Prostate gland (tissue), 2 donors: ENCODE measurements around the gene XPO5. TPM values are rescaled to one million over a fixed set of nuclear protein-coding genes. Genes with fewer than 3 reads are reported as not detected.

Experiments used
- DNase-seq: peaks from one replicate; pipeline ENCODE4 v3.0.0-alpha.2; 2019; ENCODE audit warnings: low spot score
- H3K27ac ChIP-seq, 2 donors: fragments of 200-600 bp; sonication (generic); 2 replicates each; pipeline ENCODE4 v1.5.1; 2017 to 2019
- H3K27me3 ChIP-seq: fragments of 200-600 bp; sonication (generic); replicated peaks from 2 replicates; pipeline ENCODE4 v1.5.1; 2019; ENCODE audit not compliant: insufficient read depth
- H3K36me3 ChIP-seq, 2 donors: fragments of 200-600 bp; sonication (generic); 1 replicate in 1 of 2; 2 replicates in 1 of 2; pipeline versions ENCODE4 v1.5.1 to v1.8.1; 2017 to 2019
- H3K4me1 ChIP-seq: fragments of 200-600 bp; sonication (generic); replicated peaks from 2 replicates; pipeline ENCODE4 v1.5.1; 2019
- H3K4me3 ChIP-seq, 2 donors: fragments of 200-600 bp; sonication (generic); 2 replicates each; pipeline ENCODE4 v1.5.1; 2017 to 2019
- H3K9me3 ChIP-seq: fragments of 200-600 bp; sonication (generic); 2 replicates; pipeline ENCODE4 v1.5.1; 2017
- CTCF ChIP-seq, 4 experiments: fragments of 200-600 bp in 2 of 4; fragments of 450-650 bp in 2 of 4; sonication (generic) in 2 of 4; IDR thresholded peaks; 1 replicate in 3 of 4; 2 replicates in 1 of 4; pipeline ENCODE4 v1.5.1; 2016 to 2019; ENCODE audit warnings: antibody characterized with exemption in 4 of 4, mild to moderate bottlenecking in 2 of 4, moderate library complexity in 2 of 4
- POLR2A ChIP-seq: fragments of 450-650 bp; IDR thresholded peaks from one replicate; pipeline ENCODE4 v1.6.1; 2016; ENCODE audit warnings: antibody characterized with exemption, mild to moderate bottlenecking
- POLR2AphosphoS5 ChIP-seq: sonication (generic); formaldehyde crosslinking; IDR thresholded peaks from one replicate; pipeline ENCODE4 v1.6.1; 2017; ENCODE audit warnings: antibody characterized with exemption
- WGBS: methylation state at CpG from one replicate; pipeline ENCODE4 v1.1.5; 2018; 5-methylcytosine and 5-hydroxymethylcytosine counted together
- intact Hi-C: fragments of 100-400 bp; cut with DNase I; formaldehyde crosslinking; loops from one replicate; pipeline ENCODE4 v1.14.2; 2022
- total RNA-seq, 2 donors: library from RNA; depleted of rRNA; stranded (reverse); fragments of >200 nt; gene quantifications; one replicate each; pipeline ENCODE4 v1.1.0, GENCODE V29; 2016

The XPO5 gene
- total RNA-seq, 2 donors from 2014 or later = 17.9 to 33.3 TPM

- intact Hi-C loops = no loop called here
- Histone ChIP-seq H3K9me3 (no peaks in the 10 kb centered on the region), H3K36me3 (peaks cover 0 to 11% of the 10 kb centered on the region in 2 donors), H3K27me3 (no peaks in the 10 kb centered on the region), H3K4me3 (no peak overlapping the region), H3K4me1 (no peaks in the 10 kb centered on the region), H3K27ac (no peak overlapping the region)
- TF ChIP-seq POLR2AphosphoS5 = no peak
- TF ChIP-seq POLR2A = no peak
- TF ChIP-seq CTCF (IDR thresholded peaks at IDR 0.05) = no peak
- 81% methylated on average over 1 of the region's 1 CpG for WGBS
- no peak for DNase-seq
Measured at GRCh38 chr6:43532201-43532600, 43.6 kb downstream of the XPO5 start.

GRCh38 chr6:43524483-43524961, 51.3 kb downstream of the XPO5 start:
- Histone ChIP-seq H3K4me1 (no peaks in the 10 kb centered on the region), H3K27me3 (no peaks in the 10 kb centered on the region), H3K36me3 (peaks cover 0 to 20% of the 10 kb centered on the region in 2 donors), H3K27ac (no peak overlapping the region), H3K4me3 (no peak overlapping the region), H3K9me3 (no peaks in the 10 kb centered on the region)
- intact Hi-C loops = no loop called here
- DNase-seq = no peak
- TF ChIP-seq POLR2A (no peak), POLR2AphosphoS5 (no peak), CTCF (IDR thresholded peaks at IDR 0.05) (no peak)
- 80% methylated on average over 10 of the region's 10 CpGs for WGBS

GRCh38 chr6:43523284-43523683, 52.6 kb downstream of the XPO5 start:
- Histone ChIP-seq H3K36me3 (peaks cover 0 to 12% of the 10 kb centered on the region in 2 donors), H3K27ac (no peak overlapping the region), H3K4me3 (no peak overlapping the region), H3K4me1 (no peaks in the 10 kb centered on the region), H3K27me3 (no peaks in the 10 kb centered on the region), H3K9me3 (no peaks in the 10 kb centered on the region)
- intact Hi-C loops = no loop called here
- TF ChIP-seq POLR2A (no peak), CTCF (IDR thresholded peaks at IDR 0.05) (no peak)
- DNase-seq = no peak
- WGBS = 91% methylated on average over 3 of the region's 3 CpGs

GRCh38 chr6:43522547-43523261, 53.1 kb downstream of the XPO5 start:
- Histone ChIP-seq H3K27ac (no peak overlapping the region), H3K4me1 (no peaks in the 10 kb centered on the region), H3K9me3 (no peaks in the 10 kb centered on the region), H3K36me3 (peaks cover 0 to 9% of the 10 kb centered on the region in 2 donors), H3K27me3 (no peaks in the 10 kb centered on the region), H3K4me3 (no peak overlapping the region)
- TF ChIP-seq POLR2AphosphoS5 (no peak), POLR2A (no peak), CTCF (IDR thresholded peaks at IDR 0.05) (no peak)
- DNase-seq = no peak
- intact Hi-C loops = no loop called here
- 78% methylated on average over 8 of the region's 8 CpGs for WGBS

GRCh38 chr6:43521836-43522235, 54.0 kb downstream of the XPO5 start:
- TF ChIP-seq POLR2A = no peak
- no peak for TF ChIP-seq CTCF (IDR thresholded peaks at IDR 0.05)
- TF ChIP-seq POLR2AphosphoS5 = no peak
- intact Hi-C loops = no loop called here
- Histone ChIP-seq H3K4me3 (no peak overlapping the region), H3K27me3 (no peaks in the 10 kb centered on the region), H3K36me3 (peaks cover 0 to 9% of the 10 kb centered on the region in 2 donors), H3K9me3 (no peaks in the 10 kb centered on the region), H3K27ac (no peak overlapping the region), H3K4me1 (no peaks in the 10 kb centered on the region)
- DNase-seq = no peak
- 60% methylated on average over 2 of the region's 2 CpGs for WGBS
